GM18526 (cell line): ENCODE results near the gene MRM1.

Source experiments
- POLR2A ChIP-seq: IDR thresholded peaks from 3 replicates; pipeline ENCODE4 v1.6.1; 2011; ENCODE audit not compliant: insufficient read length; ENCODE audit errors: extremely low read depth

The MRM1 gene

GRCh38 chr17:36601303-36602029, at the start of gene MRM1:
TSS of gene MRM1 (plus strand) at chr17:36601583. CDS start at chr17:36601811, 228 bp downstream.
- peak; percentile 95 for TF ChIP-seq POLR2A

- no peak for TF ChIP-seq POLR2A
Observed at GRCh38 chr17:36553459-36553858, 47.9 kb upstream of the MRM1 start.

GRCh38 chr17:36566081-36566480, 35.3 kb upstream of the MRM1 start:
- TF ChIP-seq POLR2A = no peak

- no peak for TF ChIP-seq POLR2A
Observed at GRCh38 chr17:36575028-36575427, 26.4 kb upstream of the MRM1 start.

- no peak for TF ChIP-seq POLR2A
Observed at GRCh38 chr17:36576793-36577192, 24.6 kb upstream of the MRM1 start.

GRCh38 chr17:36578671-36579070, 22.7 kb upstream of the MRM1 start:
- no peak for TF ChIP-seq POLR2A

GRCh38 chr17:36583787-36584186, 17.6 kb upstream of the MRM1 start:
- TF ChIP-seq POLR2A = no peak

- TF ChIP-seq POLR2A = no peak
Observed at GRCh38 chr17:36586138-36586537, 15.2 kb upstream of the MRM1 start.

GRCh38 chr17:36590082-36590481, 11.3 kb upstream of the MRM1 start:
- TF ChIP-seq POLR2A = no peak

- TF ChIP-seq POLR2A = peak; percentile 39
Observed at GRCh38 chr17:36591434-36592315, 9.7 kb upstream of the MRM1 start, which contains the start of gene DHRS11. TSS of gene DHRS11 (plus strand) at chr17:36591879. CDS start at chr17:36592010, 131 bp downstream.

- TF ChIP-seq POLR2A = no peak
Observed at GRCh38 chr17:36592316-36592715, 9.1 kb upstream of the MRM1 start.

- no peak for TF ChIP-seq POLR2A
Observed at GRCh38 chr17:36592716-36593321, 8.6 kb upstream of the MRM1 start.

GRCh38 chr17:36593656-36594316, 7.6 kb upstream of the MRM1 start:
- no peak for TF ChIP-seq POLR2A

GRCh38 chr17:36594626-36595401, 6.6 kb upstream of the MRM1 start:
- TF ChIP-seq POLR2A = no peak
